Bronchial epithelial cell (primary cell): ENCODE data around the gene BLVRB. TPM values are rescaled to one million over a fixed set of nuclear protein-coding genes. Genes with fewer than 3 reads are reported as not detected.

Experiments used
- DNase-seq: peaks from one replicate; pipeline ENCODE4 v3.0.0-alpha.2; 2010; ENCODE audit warnings: low read depth
- FAIRE-seq: peaks from 2 replicates; lab custom pipeline; 2011; peaks lifted over from hg19 to GRCh38; lab: Jason Lieb, UNC
- H3K27me3 ChIP-seq: 2 replicates; pipeline ENCODE4 v1.5.1; 2011; ENCODE audit warnings: low read length; ENCODE audit not compliant: control insufficient read depth, insufficient read depth
- H3K36me3 ChIP-seq: 2 replicates; pipeline ENCODE4 v1.5.1; 2011; ENCODE audit warnings: low read length; ENCODE audit not compliant: control insufficient read depth, insufficient read depth
- H3K4me3 ChIP-seq: 2 replicates; pipeline ENCODE4 v1.5.1; 2011; ENCODE audit warnings: mild to moderate bottlenecking, low read depth, low read length, control low read depth
- total RNA-seq: library from RNA; depleted of rRNA; stranded (reverse); fragments of >200 nt; gene quantifications from 2 replicates; pipeline ENCODE4 v1.2.1, GENCODE V29; 2014
- TF ChIP-seq, protein P1 (sequence below): IDR thresholded peaks from 2 replicates; pipeline ENCODE4 v1.5.1; 2011; ENCODE audit warnings: mild to moderate bottlenecking, moderate library complexity, low read length, control low read depth, inconsistent platforms; ENCODE audit not compliant: insufficient read depth, severe bottlenecking

The BLVRB gene
- total RNA-seq, 1 donor from 2014 or later = 682 TPM

DNA sequence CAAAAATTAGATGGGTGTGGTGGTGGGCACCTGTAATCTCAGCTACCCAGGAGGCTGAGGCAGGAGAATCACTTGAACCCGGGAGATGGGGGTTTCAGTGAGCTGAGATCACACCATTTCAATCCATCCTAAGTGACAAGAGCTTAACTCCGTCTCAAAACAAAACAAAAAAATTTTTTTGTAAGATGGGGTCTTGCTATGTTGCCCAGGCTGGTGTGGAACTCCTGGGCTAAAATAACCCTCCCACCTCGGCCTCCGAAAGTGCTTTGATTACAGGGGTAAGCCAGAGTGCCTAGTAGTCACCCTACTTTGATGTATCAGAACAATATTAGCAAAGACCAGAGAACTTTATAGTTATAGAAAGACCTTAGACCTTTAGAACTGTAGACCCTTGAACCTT lies 9.2 kb upstream of the BLVRB start:
- no peak for DNase-seq
- no peak for FAIRE-seq
- no peaks in the 10 kb centered on the region for H3K36me3 ChIP-seq
- H3K27me3 ChIP-seq = no peaks in the 10 kb centered on the region
- no peak overlapping the region for H3K4me3 ChIP-seq
- TF ChIP-seq, protein P1, sequence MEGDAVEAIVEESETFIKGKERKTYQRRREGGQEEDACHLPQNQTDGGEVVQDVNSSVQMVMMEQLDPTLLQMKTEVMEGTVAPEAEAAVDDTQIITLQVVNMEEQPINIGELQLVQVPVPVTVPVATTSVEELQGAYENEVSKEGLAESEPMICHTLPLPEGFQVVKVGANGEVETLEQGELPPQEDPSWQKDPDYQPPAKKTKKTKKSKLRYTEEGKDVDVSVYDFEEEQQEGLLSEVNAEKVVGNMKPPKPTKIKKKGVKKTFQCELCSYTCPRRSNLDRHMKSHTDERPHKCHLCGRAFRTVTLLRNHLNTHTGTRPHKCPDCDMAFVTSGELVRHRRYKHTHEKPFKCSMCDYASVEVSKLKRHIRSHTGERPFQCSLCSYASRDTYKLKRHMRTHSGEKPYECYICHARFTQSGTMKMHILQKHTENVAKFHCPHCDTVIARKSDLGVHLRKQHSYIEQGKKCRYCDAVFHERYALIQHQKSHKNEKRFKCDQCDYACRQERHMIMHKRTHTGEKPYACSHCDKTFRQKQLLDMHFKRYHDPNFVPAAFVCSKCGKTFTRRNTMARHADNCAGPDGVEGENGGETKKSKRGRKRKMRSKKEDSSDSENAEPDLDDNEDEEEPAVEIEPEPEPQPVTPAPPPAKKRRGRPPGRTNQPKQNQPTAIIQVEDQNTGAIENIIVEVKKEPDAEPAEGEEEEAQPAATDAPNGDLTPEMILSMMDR = no peak

DNA sequence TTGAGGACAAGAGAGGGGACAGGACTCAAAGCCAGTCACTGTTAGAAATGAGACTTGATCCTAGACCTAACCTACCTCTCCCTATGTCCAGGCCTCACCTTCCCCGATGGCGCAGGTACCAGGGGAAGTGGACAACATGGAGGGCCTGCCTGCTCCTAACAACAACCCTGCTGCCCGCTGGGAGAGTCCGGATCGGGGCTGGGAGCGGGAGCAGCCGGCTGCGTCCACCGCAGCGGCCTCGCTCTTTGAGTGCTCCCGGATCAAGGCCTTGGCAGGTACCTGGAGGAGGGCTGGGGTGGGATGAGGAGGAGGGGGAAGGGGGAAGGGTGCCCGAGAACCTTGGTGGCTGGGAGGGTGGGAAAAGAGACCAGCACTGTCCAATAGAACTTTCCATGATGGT lies 7.0 kb upstream of the BLVRB start:
- DNase-seq (no peak), FAIRE-seq (no peak)
- H3K36me3 ChIP-seq = no peaks in the 10 kb centered on the region
- TF ChIP-seq, protein P1 = no peak
- H3K4me3 ChIP-seq = no peak overlapping the region
- no peaks in the 10 kb centered on the region for H3K27me3 ChIP-seq

DNA sequence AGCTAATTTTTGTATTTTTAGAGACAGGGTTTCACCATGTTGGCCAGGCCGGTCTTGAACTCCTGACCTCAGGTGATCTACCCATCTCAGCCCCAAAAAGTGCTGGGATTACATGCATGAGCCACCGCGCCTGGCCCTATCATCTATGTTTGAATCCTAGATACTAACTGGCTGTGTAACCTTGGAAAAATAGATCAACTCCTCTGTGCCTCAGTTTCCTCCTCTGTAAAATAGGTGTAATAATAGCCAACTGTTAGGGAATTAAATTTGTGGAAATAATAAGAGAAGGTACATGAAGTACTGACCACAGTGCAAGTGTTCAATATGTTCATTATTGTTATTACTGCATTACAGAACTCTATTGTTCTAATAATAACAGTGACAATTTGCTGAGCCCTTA lies 5.6 kb upstream of the BLVRB start:
- Histone ChIP-seq H3K27me3 (peaks cover 2% of the 10 kb centered on the region), H3K4me3 (no peak overlapping the region), H3K36me3 (no peaks in the 10 kb centered on the region)
- TF ChIP-seq, protein P1 = no peak
- DNase-seq (no peak), FAIRE-seq (no peak)

DNA sequence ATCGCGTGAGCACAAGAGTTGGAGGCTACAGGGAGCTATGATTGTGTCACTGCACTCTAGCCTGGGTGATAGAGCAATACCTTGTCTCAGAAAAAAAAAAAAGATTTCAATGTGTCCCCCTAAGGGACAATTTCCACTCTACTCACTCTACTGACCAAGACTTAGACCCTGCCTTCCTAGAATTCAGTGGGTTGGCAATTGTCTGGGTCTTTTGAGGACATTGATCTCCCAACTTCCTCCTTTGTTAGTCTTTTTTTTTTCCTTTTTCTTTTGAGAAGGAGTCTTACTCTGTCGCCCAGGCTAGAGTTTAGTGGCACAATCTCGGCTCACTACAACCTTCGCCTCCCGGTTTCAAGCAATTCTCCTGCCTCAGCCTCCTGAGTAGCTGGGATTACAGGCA lies 3.5 kb upstream of the BLVRB start:
- Histone ChIP-seq H3K27me3 (peaks cover 2% of the 10 kb centered on the region), H3K36me3 (no peaks in the 10 kb centered on the region), H3K4me3 (no peak overlapping the region)
- DNase-seq (no peak), FAIRE-seq (no peak)
- TF ChIP-seq, protein P1 = no peak

DNA sequence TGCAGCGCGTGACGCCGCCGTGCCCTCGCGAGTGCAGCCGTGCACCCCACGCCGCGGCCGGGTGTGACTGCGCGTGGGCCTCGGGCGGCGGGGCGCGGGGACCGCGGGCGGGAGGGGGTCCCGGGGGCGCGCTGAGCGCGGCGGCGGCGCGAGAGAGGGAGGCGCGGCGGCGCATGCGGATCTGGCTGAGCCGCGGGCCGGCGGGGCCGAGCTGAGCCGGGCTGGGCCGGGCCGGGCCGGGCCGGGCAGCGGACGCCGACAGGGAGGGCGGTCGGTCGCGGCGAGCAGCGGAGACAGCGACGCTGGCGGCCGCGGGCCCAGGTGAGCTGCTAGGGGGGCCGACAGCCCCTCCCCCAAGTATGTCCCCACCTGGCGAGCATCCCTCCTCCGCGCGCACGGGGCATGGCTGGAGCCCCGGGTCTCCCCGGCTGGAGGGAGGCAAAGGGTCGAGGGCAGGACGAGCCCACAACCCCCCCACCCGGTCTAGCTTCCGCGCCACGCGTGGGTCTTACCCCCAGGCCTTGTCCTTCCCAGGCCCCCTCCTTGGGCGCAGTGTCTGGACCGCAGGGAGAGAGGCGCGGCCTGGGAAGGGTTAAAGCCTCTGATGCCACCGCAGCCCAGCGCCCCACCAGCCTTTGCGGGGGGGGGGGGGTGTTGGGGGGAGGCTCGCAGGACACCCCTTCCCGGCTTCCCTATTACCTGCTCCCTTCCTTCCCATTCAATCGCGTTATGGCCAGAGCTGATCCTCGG lies 1.6 kb upstream of the BLVRB start, which contains the start of gene SPTBN4:
SPTBN4 (plus strand) TSS at position 17 of the 750 bp plus-strand sequence. CDS start 5,621 bp downstream, outside the sequence.
- no peak for DNase-seq
- no peaks in the 10 kb centered on the region for H3K36me3 ChIP-seq
- TF ChIP-seq, protein P1 = no peak
- FAIRE-seq = no peak
- H3K4me3 ChIP-seq = peak within 1 kb of the TSS; percentile 37
- H3K27me3 ChIP-seq = peaks cover 2% of the 10 kb centered on the region
